Peyer's patch (tissue), 4 donors: ENCODE measurements around the gene ZNF81.

ENCODE experiments used
- POLR2A ChIP-seq, 2 donors: fragments of 450-650 bp; IDR thresholded peaks; one replicate each; pipeline ENCODE4 v1.5.1; 2017; ENCODE audit warnings: antibody characterized with exemption in 2 of 2, mild to moderate bottlenecking in 2 of 2, moderate library complexity in 2 of 2
- TF ChIP-seq, protein P1 (sequence below), 6 experiments: fragments of 450-650 bp in 4 of 6; fragments of 200-600 bp in 2 of 6; sonication (generic) in 1 of 6; IDR thresholded peaks; one replicate each; pipeline ENCODE4 v1.5.1; 2017 to 2019; ENCODE audit warnings: antibody characterized with exemption in 6 of 6, mild to moderate bottlenecking in 3 of 6, moderate library complexity in 1 of 6

DNA sequence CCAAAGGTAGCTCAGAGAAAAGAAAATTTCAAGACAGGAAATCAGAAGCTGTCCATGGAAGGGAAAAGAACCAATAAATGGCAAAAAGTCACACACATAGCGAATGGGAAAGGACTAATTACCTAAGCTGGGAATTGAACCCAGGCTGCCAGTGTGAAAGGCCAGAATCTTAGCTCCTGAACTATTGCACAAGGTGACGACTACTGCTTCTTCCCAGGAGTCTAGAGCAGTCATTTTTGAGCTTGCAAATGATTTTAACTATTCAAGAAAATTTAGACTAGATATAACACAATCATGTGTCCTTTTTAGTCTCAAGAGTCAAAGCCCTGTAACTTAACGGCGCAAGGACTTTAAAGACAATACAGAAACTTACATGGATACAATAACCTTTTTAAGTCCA, 34.1 kb upstream of the ZNF81 start:
- no peak for TF ChIP-seq POLR2A (IDR thresholded peaks at IDR 0.05)
- TF ChIP-seq, protein P1, sequence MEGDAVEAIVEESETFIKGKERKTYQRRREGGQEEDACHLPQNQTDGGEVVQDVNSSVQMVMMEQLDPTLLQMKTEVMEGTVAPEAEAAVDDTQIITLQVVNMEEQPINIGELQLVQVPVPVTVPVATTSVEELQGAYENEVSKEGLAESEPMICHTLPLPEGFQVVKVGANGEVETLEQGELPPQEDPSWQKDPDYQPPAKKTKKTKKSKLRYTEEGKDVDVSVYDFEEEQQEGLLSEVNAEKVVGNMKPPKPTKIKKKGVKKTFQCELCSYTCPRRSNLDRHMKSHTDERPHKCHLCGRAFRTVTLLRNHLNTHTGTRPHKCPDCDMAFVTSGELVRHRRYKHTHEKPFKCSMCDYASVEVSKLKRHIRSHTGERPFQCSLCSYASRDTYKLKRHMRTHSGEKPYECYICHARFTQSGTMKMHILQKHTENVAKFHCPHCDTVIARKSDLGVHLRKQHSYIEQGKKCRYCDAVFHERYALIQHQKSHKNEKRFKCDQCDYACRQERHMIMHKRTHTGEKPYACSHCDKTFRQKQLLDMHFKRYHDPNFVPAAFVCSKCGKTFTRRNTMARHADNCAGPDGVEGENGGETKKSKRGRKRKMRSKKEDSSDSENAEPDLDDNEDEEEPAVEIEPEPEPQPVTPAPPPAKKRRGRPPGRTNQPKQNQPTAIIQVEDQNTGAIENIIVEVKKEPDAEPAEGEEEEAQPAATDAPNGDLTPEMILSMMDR (IDR thresholded peaks at IDR 0.05) = no peak
